Activated CD8-positive, alpha-beta memory T cell treated with anti-CD3 and anti-CD28 coated beads for 1 hour (primary cell): ENCODE results near the gene ZNF503.

Experiments used
- DNase-seq, 2 donors: peaks; one replicate each; pipeline ENCODE4 v3.0.0-alpha.2; 2020; ENCODE audit warnings: low read depth in 1 of 2; ENCODE audit errors: extremely low read depth in 1 of 2

The ZNF503 gene

DNA sequence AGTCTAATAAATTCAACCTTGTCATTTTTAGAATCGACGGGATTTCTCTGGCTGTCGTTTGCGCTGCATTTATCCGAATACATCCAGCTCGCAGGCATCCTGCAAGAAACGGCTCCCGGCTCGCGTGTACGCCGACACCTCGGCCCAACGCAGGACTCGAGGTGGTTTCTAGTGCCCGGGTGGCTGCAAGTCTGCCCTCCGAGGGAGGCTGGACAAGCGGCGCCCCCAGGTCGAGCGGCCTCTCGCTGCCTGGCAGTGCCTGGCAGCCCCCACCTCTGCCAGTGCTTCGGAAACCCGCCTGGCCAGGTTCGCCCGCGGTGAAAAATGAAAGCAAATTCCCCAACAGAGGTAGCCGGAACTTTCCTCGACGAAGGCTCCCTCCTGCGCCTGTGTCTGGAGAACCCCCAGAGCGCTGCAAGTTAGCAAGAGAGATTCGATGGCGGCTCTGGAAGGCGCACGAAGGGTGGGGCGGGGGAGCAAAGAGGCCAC is 5.7 kb upstream of the ZNF503 start:
- DNase-seq = no peak

DNA sequence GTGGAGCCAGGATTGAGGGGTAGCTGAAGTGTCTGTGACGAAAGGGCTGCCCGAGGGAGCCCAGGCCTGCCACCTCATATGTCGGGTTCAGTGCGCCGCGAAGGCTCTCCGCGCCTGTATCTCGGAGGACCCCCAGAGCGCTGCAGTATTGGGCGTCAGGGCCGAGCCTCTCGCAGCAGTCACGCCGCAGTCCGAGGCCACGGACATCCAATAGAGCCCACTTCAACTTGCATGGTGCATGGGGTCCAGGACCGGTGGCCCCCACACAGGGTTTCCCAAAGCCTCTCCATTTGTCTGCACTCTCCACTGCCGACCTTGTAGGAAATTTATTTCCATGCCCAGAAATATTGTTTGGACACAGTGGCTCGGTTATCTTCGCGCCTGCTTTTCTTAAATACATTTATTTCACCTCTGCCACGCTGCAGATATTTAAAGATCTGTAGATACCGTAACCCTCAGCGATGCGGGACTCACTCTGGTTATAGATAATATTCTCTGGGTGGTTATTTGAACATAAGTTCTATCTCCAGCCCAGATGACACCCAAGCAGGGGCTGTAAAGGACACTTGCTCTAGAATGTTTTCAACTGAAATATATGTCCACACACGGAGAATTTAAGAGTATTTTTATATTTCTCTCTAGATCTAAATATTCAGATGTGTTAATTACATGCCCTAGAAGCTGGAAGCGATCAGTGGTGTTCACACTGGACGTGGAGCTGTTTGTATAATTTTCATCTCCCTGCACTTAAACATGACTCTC is 5.1 kb upstream of the ZNF503 start:
- DNase-seq = no peak

DNA sequence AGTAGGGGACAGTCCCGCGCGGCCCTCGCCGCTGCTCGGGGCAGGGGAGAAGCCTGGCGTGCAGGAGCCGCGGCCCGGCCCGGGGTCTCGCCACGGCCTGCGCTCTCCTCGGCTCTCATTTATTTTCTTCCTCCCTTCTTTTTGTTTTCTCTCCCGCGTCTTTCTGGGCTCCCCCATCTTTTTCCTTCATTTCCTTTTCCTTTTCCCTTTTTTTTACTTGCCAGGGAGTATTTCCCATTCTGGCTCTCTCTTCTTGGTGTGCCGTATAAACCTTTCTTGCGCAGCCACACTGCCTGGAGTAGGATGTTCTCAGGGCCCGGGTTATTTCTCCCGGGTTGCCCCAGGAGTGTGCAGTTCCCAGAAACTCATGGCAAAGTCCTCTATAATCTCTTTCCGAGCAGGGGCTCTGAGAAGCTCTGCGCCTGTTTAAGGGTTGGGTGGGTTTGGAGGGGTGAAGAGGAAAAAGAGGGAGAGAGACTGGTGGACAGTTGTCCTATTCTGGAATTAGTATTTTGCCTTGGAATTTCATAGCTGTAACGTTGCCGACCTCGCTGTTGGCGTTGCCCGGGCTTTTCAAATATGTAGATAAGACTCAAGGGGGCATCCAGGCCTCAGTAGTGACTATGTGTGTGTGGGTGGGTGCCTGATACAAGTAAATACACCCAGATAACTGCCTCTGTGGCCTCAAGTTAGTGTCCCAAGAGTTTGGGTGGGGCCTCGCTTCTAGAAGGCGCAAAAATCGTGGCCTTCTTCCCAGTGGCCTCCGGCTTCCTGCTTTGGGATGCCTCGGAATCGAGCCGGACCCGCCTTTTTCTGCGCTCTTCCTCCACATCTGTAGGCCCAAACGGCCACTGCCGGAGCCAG is 4.3 kb upstream of the ZNF503 start:
- no peak for DNase-seq

DNA sequence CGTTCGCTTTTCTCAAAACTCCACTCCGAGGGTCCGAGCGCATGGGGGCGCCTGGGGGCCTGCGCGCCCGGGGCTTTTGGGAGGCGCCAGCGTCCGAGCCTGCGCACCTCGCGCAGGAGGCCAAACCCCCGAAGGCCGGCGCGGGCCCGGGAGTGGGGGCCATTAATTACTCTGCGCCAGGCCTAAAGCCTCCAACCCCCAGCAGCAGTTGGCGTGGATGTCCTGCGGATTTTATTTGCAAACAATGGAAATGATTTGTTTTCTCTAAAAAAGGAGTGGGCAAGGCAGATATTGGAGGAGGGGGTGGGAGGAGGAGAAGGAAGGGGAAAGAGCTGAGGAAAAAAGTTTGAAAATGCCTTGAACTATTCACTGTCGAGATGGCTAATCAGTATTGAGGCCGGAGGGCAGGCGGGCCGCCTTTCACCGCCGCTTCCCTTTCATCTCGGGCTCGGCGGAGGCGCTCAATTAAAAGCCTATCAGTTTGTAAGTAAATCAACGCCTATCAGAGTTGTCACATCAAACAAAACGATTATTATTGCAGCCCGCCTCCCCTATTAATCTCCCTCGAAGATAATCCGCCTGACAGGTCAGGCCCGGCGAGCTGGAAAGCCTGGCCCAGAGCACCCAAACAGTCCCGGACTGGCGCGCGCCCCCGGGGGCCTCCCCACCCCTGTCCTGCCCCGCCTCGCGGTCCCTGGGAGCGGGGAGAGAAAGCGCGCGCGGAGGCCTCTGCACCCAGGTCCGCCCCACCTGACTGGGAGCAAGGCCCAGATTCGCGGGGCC is 3.4 kb upstream of the ZNF503 start:
- no peak for DNase-seq

DNA sequence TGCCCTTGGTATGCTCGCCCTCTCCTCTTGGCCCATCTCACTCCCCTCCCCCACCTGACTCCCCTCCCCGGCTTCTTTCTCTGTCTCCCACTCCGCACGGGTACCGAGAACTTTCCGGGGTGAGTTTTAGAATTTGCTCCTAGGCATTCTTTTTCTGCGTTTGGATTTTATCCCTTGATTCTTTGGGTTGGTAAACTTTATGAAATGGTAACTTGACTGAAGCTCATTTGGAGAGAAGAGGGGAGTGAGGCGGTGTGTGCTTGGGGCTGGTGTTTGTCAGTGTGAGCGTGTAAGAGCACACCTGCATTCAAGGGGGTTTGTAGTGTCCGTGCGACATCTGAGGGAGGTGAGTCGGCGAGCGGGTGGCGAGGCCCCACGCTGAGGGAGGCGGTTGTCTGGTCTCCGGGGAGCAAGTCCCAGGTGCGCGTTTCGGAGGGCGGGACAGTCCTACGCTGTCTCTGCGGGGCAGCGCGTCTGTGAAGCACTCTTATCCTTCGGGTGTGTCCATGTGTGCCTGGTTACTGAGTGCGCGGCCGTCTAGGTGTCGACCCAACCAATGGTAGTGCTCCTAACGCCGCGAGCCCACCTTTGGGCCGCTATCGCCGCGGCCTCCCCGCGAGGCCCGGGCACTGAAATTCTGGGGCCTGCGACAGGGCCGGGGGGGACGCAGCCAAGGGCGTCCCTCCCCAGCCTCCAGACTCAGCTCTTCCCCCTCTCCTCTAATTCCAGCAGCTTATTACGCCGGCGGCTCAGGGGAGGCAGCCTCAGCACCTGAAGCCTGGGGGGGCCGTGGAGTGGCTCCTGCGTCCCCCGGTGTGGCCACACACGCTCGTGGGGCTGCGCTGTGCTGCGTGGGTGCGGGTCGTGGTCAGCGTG is 2.6 kb upstream of the ZNF503 start:
- DNase-seq = no peak

DNA sequence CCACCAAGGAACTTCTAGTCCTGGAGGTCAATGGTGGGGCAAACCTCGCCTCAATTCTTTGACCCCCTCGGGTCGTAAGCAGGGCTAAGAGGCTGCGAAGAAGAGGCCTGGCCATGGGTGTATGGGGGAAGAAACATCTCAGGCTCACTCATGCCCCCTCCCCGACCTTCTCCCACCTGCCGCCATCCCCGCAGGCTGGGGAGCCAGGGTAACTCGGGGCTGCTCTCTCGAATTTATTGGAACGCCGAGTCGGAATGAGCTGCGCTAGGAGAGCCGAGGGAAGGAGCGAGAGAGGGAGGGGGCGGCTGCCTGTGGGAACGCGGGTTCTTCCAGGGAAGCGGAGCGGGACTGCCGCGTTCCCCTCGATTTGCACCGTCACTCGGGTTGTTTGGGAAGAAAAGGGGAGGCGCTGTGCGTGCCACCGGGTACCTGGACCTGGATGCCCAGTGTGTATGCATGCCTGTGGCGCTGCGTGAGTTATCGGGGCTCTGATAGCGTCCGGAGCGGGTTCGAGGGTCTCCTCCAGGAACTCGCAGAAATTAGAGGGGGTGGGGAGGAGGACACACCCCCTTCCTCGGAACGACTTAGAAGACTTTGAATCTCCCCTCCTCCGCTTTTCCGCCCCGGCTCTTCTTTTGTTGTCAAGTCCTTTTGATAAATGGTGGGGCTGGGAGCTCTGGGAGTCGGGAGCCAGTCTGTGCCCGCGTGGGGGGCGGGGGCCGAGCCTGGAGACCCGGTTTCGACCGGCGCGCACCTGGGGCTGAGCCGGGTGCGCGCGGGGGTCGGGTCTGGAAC is 1.8 kb upstream of the ZNF503 start:
- no peak for DNase-seq

DNA sequence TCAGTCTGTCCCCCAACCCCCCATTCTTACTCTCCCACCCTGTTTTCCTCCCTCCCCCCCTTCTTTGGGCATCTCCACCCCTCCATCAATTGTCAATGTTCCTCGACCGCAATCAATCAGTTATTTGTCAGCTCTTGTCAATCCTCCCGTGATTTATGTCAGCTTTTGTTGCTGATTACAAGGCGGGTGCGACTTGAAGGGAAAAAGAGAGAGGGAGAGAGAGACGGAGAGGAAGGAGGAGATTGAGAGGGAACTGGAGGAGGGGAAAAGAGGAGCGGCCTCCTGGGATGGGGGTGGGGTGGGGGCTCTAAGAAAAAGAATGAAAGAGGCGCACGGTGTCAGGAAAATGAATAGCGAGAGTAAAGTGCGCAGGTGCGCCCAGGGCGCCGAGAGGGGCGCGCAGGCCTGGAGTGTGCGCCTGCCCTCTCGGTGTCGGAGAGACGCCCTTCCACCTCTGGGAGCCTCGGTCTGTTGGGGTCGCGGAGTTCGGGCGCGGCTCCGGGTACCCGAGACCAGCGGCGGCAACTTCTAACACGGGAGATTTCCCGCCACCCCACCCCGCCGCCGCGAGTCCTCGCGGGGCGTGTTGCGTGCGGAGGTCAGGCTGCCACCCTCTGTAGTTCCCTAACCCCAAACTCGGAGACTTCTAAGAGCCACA is 1.1 kb upstream of the ZNF503 start:
- DNase-seq = no peak

DNA sequence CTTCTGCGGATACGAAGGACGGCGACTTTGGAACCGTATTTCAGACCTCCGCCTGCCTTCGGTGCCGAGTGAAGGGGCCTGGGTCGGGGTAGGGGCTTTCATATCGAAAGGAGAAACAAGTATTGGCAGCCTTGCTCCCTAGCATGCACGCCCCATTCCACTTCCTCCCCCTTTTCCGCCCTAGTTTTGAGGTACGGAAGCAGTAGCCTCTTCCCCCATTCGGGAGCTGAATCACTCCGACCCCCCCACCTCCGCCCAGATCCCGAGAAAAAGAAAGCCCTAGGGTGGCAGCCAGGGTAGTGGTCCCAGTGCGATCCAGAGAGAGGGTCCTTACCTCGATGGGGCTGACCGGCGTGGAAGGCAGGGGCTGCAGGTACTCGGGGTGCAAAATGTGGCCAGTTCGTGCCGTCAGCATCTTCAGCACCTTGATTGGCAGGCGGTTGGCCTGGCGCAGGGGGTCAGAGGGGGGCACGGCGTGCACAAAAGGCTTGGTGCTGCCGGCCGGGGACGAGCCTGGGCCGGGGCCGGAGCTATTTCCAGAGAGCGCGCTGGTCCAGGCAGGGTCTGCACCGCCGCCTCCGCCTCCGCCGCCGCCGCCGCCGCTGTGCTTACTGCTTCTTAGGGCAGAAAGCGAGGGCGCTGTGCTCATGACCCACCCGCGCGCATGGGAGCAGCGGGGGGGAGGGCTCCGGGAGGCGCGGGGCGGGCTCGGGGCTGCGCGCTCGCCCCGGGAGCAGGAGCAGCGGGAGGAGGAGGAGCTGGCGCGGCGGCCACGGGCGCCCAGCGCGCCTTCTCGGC is 594 bp downstream of the ZNF503 start:
- no peak for DNase-seq

DNA sequence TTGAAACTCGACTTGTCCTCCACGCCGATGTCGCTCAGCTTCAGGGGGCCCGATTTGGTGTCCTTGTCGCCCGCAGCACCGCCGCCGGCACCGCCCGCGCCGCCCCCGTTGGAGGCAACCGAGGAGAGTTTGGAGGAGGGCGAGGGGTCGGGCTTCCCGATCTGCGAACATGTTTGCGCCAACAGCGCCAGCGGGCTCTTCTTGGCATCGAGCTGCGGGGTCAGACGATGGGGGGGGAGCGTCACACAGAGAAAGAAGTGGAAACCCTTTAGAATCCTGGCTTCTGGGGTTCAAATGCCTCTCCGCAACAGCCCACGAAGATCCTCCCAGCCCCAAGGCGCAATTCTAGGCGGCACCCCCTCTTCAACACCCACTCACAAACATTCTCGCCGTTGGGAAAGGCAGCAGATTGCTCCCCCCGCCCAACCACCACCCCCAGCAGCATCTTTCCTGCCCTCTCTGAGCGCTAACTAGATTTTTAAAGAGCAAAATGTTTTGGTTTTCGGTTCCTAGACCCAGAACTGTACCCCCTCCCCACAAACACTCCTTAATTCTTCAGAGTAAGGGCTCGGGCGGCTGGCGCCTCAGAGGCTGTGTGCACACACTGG is 1.3 kb downstream of the ZNF503 start:
- no peak for DNase-seq

DNA sequence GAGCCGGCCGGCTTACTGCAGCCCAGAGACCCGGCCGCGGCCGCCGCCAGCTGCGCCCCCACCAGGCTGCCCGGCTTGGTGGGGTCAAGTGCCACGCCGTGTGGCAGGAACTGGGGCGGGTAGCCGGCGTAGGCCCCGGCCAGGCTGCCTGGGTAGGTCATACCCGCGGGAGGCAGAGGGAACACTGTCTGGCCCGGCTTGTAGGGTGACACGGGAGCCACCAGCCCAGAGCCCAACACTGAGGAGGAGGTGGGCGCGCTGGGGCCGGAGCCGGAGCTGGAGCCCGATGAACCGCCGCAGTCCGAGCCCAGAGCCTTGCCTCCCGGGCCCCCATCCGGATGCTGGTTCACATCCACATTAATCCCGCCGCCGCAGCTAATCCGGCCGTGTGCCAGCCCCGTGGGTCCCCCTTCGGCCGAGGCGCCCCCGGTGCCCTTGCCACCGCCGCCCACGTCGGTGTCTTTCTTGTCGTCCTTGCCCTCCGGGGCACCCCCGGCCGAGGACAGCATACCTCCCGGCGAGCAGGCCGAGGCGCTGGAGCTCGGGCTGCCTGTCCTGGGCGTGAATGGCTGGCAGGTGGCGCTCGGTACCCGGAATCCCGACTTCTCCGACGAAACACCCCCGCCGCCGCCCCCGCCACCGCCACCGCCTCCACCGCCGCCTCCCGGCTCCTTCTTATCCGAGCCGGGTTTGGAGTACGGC is 2.0 kb downstream of the ZNF503 start:
- no peak for DNase-seq

DNA sequence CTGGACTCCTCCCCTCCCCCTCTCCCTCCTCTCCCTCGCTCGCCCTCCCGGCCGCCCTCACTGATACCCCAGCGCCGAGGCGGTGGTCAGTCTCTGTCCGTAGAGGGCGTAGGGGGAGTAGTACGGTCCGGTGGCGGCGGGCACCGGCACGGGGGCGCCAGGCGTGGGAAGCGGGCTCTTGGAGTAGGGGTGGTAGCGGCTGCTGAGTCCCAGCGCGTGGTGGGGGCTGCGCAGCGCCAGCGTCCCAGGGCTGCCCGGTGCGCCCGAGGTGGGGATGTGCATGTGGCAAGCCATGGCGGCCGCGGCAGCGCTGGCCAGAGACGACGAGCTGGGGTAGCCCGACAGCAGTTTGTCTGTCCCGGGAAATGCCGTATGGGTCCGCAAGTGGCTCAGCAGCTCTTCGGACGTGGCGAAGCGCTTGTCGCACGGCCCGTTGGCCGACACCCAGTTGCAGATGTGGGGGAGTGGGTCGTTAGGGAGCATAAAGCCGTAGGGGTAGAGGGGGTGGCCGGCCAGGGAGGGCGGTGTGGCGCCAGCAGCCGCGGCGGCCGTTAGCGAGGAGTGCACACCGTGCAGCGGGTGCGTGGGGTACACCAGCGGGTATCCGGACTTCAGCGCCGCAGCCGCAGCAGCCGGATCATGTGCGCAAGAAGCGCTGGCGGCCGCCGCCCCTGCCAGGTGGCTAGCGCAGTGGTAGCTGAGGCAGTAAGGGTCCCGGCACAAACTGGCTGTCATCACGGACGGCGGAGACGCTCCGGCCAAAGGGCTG is 2.7 kb downstream of the ZNF503 start:
- no peak for DNase-seq

DNA sequence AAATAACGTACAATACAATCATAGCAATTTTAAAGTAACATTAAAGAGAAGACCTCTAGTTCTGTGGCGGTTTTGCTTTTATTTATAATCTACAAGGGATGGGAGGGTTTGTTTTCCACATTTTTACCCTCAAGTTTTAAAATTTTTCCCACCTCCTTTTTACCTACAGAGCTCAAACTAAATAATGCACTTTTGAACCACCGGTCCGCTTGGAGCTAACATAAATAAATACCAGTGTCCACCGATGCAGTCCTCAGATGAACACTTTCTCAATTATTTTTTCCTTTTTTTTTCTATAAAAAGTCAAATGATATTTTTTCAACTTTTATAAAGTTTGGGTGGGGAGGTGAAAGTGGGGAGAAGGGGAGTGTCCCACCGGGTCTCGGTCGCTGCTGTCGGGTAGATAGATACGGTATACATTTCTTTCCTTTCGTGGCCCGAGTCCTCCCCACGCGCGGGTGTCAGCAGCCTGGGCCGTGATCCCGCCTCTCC is 3.3 kb downstream of the ZNF503 start:
- DNase-seq = no peak

DNA sequence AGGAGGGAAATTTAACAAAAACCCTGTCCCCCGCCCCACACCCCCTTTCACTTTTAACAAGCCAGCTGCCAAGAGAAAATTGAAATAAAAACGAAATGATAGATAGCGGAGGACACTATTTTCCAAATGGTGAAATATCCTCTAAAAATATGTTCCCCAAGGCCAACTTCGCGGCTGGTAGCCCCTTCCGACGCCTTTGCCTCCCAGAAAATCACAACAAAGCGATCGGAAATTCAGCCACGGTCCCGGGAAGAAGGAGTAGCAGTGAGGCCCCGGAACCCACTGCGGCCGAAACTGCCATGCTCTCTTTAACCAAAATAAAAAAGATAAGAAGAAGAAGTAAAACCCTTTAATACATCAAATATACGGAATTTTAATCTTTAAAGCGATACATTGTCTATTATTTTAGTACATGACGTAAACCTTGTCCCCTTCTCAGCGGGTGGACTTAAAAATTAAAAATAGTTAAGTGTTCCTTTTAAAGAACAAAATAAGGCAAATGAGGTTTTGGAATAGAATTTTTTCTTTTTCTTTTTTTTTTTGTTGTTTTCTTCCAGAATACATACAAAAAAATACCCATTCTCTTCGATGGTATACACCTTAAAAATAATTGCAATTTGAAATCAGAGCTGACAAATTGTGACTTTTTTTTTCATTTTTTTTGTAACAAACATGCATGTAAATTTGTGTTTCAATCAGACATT is 3.9 kb downstream of the ZNF503 start:
- no peak for DNase-seq

DNA sequence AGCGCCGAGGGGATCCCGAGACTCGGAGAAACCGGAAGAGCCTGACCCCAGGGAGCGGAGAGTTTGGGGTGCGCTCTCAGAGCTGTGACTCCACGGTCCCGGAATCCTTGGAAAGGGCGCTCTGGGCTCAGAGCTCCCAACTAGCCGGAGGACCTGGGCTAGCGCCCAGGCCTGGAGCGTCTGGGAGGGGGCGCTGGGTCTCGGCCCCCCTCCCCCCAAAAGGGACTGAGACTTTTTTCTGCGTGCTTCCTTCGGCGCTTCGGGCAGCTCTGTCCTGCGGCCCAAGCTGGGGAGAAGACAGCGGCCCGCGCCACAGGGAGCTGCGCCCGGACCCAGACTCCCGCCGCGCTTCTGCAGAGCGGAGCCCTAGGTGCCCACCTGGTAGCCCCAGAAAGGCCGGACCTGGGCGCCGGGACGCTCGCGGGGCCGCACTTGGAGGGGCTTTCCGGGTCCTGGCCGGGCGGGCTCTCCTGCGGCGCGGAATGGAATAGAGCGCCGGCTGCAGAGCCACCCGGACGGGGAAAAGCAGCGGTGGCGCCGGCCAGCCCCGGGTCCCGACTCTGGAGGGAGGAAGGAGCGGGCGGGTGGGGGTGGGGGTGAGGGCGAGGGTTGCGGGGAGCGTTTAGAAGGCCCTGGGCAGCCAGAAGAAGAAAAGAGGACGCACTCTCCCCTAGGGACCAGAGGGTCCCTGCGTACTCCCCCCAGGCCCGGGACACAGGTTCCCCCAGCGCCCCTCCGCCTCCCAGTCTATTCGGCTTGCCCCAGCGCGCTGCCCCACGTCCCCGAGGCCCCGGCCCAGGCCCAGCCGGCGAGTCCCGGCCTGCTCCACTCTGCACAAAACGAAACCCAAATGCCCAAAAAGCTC is 4.7 kb downstream of the ZNF503 start:
- no peak for DNase-seq
